Activated T-cell treated with anti-CD3 and anti-CD28 coated beads, Interleukin-2, amount 50 U/mL, for 24 hours (primary cell): ENCODE measurements around the gene RUVBL1.

Experiments
- DNase-seq: peaks from one replicate; pipeline ENCODE4 v3.0.0-alpha.2; 2020
- H3K27ac Mint-ChIP-seq: 2 replicates; pipeline ENCODE4 v1.8.0; 2020; ENCODE audit warnings: mild to moderate bottlenecking, mixed read lengths
- H3K27me3 Mint-ChIP-seq: 2 replicates; pipeline ENCODE4 v1.8.0; 2020; ENCODE audit warnings: mixed read lengths
- H3K36me3 Mint-ChIP-seq: 2 replicates; pipeline ENCODE4 v1.8.0; 2020; ENCODE audit warnings: low read depth, mixed read lengths
- H3K4me1 Mint-ChIP-seq: 2 replicates; pipeline ENCODE4 v1.8.0; 2020; ENCODE audit warnings: low read depth, mixed read lengths
- H3K4me3 Mint-ChIP-seq: 2 replicates; pipeline ENCODE4 v1.8.0; 2020; ENCODE audit warnings: mild to moderate bottlenecking, moderate library complexity, mixed read lengths
- H3K9me3 Mint-ChIP-seq: 2 replicates; pipeline ENCODE4 v1.8.0; 2020; ENCODE audit warnings: mixed read lengths

The RUVBL1 gene

DNA sequence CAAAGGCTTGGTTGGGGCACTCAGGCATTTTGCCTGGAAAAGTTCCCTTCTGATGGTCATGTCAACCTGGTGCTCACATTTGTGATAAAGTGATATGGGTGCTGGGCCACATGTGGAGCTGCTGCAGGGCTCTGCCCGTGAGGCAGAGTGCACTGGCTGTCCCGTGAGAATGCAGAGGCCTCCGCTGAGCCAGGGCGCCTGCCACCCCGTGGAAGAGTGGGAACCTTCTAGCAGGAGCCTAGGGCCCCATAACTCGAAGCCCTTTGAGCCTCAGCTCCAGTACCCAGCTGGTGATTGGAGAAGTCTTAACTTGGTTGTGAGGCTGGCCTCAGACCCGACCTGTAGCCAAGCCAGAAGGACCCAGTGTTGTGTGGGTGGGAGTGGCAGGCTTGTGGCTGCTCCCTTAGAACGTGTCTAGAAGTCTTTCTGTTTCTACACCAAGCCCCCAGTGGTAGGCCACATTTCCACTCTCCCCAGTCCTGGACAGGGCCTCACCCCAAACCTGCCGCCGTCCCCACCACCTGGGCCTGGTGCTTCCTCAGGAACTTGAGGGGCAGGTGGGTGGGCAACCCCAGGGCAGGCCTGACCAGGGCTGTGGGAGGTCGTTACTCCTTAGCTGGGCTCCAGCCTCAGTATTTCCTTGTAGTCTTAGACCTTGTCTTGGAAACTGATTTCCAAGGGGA is 51.7 kb downstream of the RUVBL1 start:
- H3K4me1 Mint-ChIP-seq, result peaks cover 21% of the 10 kb centered on the region
- peaks cover 76% of the 10 kb centered on the region for H3K36me3 Mint-ChIP-seq
- H3K27ac Mint-ChIP-seq, result peak overlapping the region; percentile 64
- DNase-seq, result no peak
- H3K4me3 Mint-ChIP-seq, result no peak overlapping the region
- H3K9me3 Mint-ChIP-seq, result no peaks in the 10 kb centered on the region
- H3K27me3 Mint-ChIP-seq, result peaks cover 2% of the 10 kb centered on the region

DNA sequence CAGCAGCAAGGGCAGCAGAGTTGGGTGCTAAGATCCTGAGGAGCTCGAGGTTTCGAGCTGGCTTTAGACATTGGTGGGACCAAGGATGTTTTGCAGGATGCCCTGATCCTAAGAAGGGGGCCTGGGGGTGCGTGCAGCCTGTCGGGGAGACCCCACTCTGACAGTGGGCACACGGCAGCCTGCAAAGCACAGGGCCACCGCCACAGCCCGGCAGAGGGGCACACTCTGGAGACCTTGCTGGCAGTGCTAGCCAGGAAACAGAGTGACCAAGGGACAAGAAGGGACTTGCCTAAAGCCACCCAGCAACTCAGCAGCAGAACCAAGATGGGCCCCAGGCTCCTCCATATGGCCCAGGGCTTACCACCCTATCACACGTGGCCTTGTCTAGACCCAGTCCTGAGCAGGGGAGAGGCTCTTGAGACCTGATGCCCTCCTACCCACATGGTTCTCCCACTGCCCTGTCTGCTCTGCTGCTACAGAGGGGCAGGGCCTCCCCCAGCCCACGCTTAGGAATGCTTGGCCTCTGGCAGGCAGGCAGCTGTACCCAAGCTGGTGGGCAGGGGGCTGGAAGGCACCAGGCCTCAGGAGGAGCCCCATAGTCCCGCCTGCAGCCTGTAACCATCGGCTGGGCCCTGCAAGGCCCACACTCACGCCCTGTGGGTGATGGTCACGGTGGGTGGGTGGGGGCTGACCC is 52.6 kb downstream of the RUVBL1 start:
- peak overlapping the region; percentile 44 for H3K27ac Mint-ChIP-seq
- H3K36me3 Mint-ChIP-seq, result peaks cover 85% of the 10 kb centered on the region
- peaks cover 15% of the 10 kb centered on the region for H3K4me1 Mint-ChIP-seq
- no peak for DNase-seq
- no peaks in the 10 kb centered on the region for H3K27me3 Mint-ChIP-seq
- H3K9me3 Mint-ChIP-seq, result no peaks in the 10 kb centered on the region
- H3K4me3 Mint-ChIP-seq, result no peak overlapping the region

DNA sequence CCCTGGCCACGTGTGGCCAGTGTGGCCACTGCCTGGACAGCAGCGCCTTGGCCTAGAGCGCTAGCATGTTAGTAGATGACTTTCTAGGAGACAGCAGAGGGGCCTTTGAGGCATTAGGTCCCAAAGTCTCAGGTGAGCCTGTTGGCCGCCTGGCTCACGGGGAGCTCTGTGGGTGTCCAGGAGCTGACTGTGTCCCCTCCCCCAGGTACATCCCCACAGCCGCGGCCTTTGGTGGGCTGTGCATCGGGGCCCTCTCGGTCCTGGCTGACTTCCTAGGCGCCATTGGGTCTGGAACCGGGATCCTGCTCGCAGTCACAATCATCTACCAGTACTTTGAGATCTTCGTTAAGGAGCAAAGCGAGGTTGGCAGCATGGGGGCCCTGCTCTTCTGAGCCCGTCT is 54.3 kb downstream of the RUVBL1 start:
- Mint-ChIP-seq H3K27me3 (no peaks in the 10 kb centered on the region), H3K27ac (no peak overlapping the region), H3K4me3 (no peak overlapping the region), H3K36me3 (peaks cover 93% of the 10 kb centered on the region), H3K4me1 (peaks cover 3% of the 10 kb centered on the region), H3K9me3 (no peaks in the 10 kb centered on the region)
- no peak for DNase-seq

DNA sequence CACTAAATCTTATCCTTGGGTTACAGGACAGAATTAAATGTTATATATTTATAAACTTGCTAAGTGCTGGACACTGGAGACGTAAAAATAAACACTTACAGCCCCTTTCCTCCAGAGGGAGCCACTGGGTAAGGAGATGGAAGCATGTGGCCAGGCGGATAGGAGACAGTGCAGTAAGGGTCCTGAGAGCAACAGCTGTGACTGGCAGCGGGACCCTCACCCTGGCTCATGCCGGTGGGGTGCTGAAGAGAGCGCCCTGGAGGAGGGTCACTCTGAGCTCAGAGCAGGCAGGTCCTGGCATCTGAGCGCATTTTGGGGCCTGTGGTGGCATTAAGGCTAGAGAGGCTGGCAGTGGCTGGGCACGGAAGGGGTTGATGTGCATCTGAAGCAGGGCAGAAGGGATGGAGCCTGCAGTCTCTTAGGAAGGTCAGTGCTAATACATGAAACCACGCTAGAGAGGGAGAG is 55.4 kb downstream of the RUVBL1 start:
- Mint-ChIP-seq H3K4me3 (no peak overlapping the region), H3K27me3 (no peaks in the 10 kb centered on the region), H3K4me1 (no peaks in the 10 kb centered on the region), H3K36me3 (peaks cover 99% of the 10 kb centered on the region), H3K9me3 (no peaks in the 10 kb centered on the region), H3K27ac (peak overlapping the region; percentile 77)
- DNase-seq, result no peak

DNA sequence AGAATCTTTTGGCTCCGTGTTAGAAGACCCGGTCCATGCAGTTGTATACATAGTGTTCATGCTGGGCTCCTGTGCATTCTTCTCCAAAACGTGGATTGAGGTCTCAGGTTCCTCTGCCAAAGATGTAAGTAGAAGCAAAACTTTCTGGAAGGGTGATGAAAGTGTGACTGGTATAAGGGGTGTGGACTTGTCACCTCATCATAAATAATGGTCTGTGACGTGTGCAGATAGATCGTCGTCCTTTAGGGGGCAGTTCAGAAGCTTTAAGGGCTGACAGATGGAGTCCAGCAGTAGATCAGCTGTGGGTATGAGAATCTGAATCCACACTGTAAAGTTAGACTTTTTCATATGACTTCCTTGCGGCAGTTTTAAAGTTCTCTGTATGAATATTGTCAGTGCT is 56.1 kb downstream of the RUVBL1 start:
- H3K27ac Mint-ChIP-seq, result peak overlapping the region; percentile 4
- H3K27me3 Mint-ChIP-seq, result no peaks in the 10 kb centered on the region
- DNase-seq, result no peak
- H3K4me1 Mint-ChIP-seq, result no peaks in the 10 kb centered on the region
- peaks cover 99% of the 10 kb centered on the region for H3K36me3 Mint-ChIP-seq
- no peak overlapping the region for H3K4me3 Mint-ChIP-seq
- H3K9me3 Mint-ChIP-seq, result no peaks in the 10 kb centered on the region

DNA sequence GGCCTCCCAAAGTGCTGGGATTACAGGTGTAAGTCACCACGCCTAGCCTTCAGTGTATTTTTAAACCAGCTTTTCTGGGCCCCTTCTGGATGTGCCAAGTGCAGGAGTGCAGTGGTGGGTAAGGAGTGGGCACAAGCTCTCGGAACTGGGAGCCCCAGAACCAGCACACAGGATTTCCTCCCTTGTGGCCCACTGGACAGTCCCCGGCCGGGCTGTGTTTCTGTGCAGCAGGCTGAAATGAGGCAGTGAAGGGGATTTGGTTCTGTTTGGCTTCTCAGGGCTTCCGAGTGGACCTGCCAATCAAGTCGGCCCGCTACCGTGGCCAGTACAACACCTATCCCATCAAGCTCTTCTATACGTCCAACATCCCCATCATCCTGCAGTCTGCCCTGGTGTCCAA is 56.9 kb downstream of the RUVBL1 start:
- no peak overlapping the region for H3K27ac Mint-ChIP-seq
- no peak overlapping the region for H3K4me3 Mint-ChIP-seq
- no peaks in the 10 kb centered on the region for H3K4me1 Mint-ChIP-seq
- no peak for DNase-seq
- no peaks in the 10 kb centered on the region for H3K9me3 Mint-ChIP-seq
- H3K36me3 Mint-ChIP-seq, result peaks cover 99% of the 10 kb centered on the region
- H3K27me3 Mint-ChIP-seq, result no peaks in the 10 kb centered on the region

DNA sequence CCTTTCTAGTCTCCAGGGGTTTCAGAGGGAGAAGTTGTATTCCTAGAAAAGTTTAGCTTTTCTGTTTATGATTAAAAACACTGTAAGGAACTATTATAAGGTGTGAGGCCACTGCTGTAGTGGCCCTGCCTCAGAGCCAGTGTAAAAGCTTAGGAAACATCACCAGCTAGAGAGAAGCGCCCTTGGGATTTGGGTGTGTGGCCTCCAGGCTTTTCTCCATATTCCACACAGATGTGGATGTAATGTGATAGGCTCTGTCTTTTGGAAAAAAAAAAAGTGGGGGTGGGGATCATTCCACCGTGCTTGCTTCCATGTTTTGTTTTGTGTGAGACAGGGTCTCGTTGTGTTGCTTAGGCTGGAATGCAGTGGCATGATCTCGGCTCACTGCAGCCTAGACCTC is 57.5 kb downstream of the RUVBL1 start:
- H3K27ac Mint-ChIP-seq, result no peak overlapping the region
- H3K27me3 Mint-ChIP-seq, result no peaks in the 10 kb centered on the region
- DNase-seq, result no peak
- H3K4me3 Mint-ChIP-seq, result no peak overlapping the region
- no peaks in the 10 kb centered on the region for H3K4me1 Mint-ChIP-seq
- no peaks in the 10 kb centered on the region for H3K9me3 Mint-ChIP-seq
- H3K36me3 Mint-ChIP-seq, result peaks cover 99% of the 10 kb centered on the region

DNA sequence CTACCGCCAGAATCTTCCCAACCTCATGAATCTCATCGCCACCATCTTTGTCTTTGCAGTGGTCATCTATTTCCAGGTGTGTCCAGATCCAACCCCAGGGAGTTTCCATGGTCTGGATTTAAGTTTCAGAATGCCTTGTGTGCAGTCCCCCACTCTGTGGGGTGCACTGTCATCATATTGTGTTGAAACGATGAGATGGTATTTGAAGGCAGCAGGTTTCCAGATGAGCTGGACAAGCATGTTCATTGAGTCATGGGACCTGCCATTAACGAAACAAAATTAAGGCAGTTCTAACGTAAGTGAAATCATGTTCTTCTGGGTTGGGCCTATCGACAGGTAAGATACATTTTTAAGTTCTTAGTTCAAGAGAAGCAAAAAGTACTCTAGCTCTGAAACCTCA is 58.6 kb downstream of the RUVBL1 start:
- Mint-ChIP-seq H3K4me3 (no peak overlapping the region), H3K4me1 (peaks cover 2% of the 10 kb centered on the region), H3K36me3 (peaks cover 99% of the 10 kb centered on the region), H3K27me3 (no peaks in the 10 kb centered on the region), H3K27ac (peak overlapping the region; percentile 58), H3K9me3 (no peaks in the 10 kb centered on the region)
- DNase-seq, result no peak

DNA sequence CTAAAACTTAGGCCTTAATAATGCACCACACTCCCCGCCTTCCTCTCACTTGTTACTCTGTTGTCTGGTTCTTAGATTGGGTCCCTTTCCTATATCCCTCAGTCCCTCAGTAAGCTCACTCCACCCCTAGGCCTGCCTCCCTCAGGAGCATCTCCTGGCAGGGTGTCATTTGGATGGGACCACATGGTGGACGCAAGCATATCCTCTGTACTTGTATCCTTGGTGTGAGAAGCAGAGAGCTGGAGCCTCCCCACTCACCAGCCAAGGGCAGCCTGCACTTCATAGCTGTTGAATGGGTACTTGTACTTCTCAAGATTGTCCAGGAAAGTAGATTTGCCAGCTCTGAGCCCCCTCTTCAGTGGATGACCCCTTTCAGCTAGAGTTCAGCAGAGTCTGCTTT is 59.7 kb downstream of the RUVBL1 start:
- no peaks in the 10 kb centered on the region for H3K9me3 Mint-ChIP-seq
- peak overlapping the region; percentile 16 for H3K27ac Mint-ChIP-seq
- H3K4me1 Mint-ChIP-seq, result peaks cover 5% of the 10 kb centered on the region
- no peak for DNase-seq
- H3K4me3 Mint-ChIP-seq, result no peak overlapping the region
- peaks cover 100% of the 10 kb centered on the region for H3K36me3 Mint-ChIP-seq
- H3K27me3 Mint-ChIP-seq, result no peaks in the 10 kb centered on the region

DNA sequence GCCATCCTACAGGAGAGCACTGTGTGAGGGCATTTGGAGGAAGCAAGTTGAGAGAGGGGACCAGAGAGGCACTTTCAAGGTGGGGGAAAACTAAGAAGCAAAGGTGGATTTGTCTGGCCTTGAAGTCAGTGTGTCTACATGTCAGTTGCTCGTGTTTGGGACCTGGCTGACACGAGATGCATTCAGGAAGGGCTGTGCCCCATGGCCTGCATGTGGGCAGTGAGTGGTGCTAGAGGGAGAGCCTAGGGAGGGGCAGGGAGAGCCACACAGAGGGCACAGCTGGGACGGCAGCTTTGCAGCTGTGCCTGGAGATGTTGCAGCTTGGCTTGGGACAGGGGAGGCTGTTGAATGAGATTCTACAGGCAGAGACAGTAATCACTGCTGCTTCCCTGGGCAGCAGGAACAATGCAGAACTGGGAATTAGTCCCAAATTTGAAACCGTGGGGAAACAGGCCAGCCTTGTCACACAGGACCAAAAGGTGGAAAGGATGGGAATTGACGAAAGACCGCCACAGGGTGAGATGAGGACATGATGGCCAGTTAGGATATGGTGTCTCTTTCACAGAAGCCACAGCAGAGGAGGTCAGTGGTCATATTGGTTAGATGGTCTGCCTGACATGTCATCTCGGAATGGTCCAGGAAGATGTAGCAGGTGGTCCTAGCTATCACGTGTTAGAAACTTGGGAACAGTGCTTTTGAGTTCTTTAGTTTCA is 61.4 kb downstream of the RUVBL1 start:
- Mint-ChIP-seq H3K9me3 (no peaks in the 10 kb centered on the region), H3K27ac (peak overlapping the region; percentile 16), H3K4me3 (no peak overlapping the region), H3K27me3 (no peaks in the 10 kb centered on the region), H3K4me1 (peaks cover 5% of the 10 kb centered on the region), H3K36me3 (peaks cover 96% of the 10 kb centered on the region)
- no peak for DNase-seq

DNA sequence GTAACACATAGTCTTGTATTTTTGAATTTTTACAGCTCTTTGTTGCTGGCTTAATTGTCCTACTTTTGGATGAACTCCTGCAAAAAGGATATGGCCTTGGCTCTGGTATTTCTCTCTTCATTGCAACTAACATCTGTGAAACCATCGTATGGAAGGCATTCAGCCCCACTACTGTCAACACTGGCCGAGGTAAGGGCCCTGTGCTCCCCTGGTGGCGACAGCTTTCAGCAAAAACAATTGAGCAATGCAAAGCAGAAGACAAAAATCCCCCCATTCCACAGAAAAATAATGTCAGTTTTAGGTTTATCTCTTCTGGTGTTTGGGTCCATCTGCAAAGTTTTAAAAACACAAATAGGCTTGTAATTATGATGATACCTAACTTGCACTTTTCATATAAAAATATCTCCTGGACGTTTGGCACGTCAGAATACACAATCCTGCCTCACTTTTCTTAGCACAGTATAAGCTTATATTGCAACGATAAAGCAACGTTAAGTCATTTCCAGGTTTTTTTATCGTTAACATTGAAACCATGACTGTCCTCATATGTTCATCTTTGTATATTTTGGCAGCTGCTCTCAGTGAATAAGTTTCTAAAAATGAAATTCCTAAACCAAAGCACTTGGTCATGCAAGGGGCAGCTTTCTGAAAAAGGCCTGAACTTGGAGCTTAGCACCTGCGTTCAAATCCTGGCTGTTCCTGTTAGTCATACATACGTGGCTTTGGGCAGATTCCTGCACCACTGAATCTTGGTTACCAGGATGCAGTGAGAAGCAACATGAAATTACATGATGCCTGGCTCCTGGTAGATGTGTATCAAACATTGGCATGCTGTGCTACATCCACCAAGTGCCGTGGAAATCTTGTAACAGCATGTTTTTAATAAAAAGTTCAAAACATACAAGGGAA is 62.9 kb downstream of the RUVBL1 start:
- Mint-ChIP-seq H3K27ac (no peak overlapping the region), H3K4me1 (peaks cover 9% of the 10 kb centered on the region), H3K36me3 (peaks cover 94% of the 10 kb centered on the region), H3K27me3 (no peaks in the 10 kb centered on the region), H3K4me3 (no peak overlapping the region), H3K9me3 (no peaks in the 10 kb centered on the region)
- DNase-seq, result no peak

DNA sequence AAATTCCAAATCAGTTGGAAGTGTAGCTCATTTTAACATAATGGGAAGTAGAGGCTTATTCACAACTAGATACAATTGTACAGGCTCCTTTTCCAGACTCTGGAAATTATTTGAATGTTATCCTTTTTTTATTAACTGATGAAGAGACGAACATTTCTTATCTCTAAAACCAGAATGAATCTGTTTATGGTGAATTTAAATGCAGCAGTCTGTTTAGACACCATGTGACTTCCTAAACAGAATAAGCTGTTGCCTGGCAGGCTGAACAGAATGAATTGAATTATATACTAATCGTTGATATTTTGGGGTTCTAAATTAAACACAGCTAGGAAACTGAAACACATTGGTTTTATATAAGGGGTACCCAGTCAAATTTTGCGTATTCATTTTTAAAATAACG is 67.4 kb downstream of the RUVBL1 start:
- Mint-ChIP-seq H3K4me3 (no peak overlapping the region), H3K27me3 (no peaks in the 10 kb centered on the region), H3K4me1 (peaks cover 42% of the 10 kb centered on the region), H3K36me3 (peaks cover 89% of the 10 kb centered on the region), H3K9me3 (no peaks in the 10 kb centered on the region), H3K27ac (peak overlapping the region; percentile 8)
- DNase-seq, result no peak

DNA sequence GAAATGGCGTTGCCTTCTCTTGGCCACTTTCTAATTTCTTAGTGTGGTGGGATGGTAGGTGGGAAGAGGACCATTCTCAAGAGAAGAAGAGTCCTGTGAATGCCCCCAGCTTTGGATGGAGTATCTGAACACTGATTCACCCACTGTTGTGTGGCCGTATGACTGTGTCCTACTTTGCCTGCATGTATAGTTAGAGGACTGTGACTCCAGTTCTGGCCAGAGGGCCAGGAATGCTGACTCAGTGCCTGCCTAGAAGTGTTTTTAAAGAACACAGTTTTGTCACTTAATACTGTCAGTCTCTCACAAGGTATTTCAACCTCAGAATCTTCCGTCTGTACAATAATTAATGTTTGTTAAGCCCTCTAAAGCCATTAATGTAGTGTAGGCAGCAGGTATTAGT is 69.2 kb downstream of the RUVBL1 start:
- peak overlapping the region; percentile 93 for H3K4me3 Mint-ChIP-seq
- DNase-seq, result no peak
- peaks cover 70% of the 10 kb centered on the region for H3K36me3 Mint-ChIP-seq
- no peaks in the 10 kb centered on the region for H3K27me3 Mint-ChIP-seq
- peaks cover 41% of the 10 kb centered on the region for H3K4me1 Mint-ChIP-seq
- H3K9me3 Mint-ChIP-seq, result no peaks in the 10 kb centered on the region
- peak overlapping the region; percentile 98 for H3K27ac Mint-ChIP-seq

DNA sequence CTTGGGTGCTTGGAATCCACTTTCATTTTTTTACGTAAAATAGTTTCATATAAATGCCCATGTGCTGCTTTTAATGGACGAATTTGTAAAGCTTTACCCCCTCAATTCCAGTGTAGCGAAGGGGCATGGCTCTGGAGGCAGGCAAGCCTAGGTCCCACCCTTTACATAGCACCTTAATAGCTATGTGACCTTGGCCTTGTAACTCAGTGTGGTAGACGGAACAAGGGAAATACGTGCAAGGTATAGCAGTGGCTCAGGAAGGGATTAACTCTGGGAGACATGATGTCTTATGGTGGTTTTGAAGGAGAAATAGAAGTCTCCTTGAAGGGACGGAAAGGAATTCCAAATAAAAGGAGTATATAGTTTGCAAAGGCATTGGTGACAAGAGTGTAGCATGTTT is 70.0 kb downstream of the RUVBL1 start:
- peak overlapping the region; percentile 98 for H3K27ac Mint-ChIP-seq
- H3K36me3 Mint-ChIP-seq, result peaks cover 62% of the 10 kb centered on the region
- H3K9me3 Mint-ChIP-seq, result no peaks in the 10 kb centered on the region

More for the DNA sequence above, 70.0 kb downstream of the RUVBL1 start:
- peak overlapping the region; percentile 93 for H3K4me3 Mint-ChIP-seq
- no peak for DNase-seq
- peaks cover 41% of the 10 kb centered on the region for H3K4me1 Mint-ChIP-seq
- H3K27me3 Mint-ChIP-seq, result no peaks in the 10 kb centered on the region
